Measurements from ENCODE around the gene UGT1A4.

DNA sequence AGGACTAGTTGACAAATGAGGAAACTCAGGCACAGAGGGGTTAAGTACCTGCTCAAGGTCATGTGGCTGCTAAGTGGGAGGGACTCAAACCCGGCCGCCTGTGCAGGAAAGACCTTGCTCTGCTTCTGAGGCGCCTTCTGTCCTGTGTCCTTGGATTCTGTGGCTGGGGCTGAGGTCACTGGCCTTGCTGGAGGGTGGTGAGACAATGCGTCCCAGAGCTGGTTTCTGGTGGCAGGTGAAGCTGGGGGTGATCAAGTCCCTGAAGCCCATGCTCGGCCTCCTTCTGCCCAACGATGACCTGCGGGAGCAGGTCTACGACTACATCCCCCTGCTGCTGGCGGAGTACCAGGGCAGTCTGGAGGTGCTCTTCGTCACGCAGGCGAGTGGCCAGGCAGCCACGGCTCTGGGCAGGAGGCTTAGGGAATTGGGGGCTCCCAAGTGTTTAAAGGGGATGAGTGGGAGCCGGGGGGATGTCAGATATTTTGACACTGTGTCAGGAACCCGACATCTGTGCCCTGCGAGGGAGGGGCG, 75.7 kb downstream of the UGT1A4 start:
- TF ChIP-seq, protein P1, sequence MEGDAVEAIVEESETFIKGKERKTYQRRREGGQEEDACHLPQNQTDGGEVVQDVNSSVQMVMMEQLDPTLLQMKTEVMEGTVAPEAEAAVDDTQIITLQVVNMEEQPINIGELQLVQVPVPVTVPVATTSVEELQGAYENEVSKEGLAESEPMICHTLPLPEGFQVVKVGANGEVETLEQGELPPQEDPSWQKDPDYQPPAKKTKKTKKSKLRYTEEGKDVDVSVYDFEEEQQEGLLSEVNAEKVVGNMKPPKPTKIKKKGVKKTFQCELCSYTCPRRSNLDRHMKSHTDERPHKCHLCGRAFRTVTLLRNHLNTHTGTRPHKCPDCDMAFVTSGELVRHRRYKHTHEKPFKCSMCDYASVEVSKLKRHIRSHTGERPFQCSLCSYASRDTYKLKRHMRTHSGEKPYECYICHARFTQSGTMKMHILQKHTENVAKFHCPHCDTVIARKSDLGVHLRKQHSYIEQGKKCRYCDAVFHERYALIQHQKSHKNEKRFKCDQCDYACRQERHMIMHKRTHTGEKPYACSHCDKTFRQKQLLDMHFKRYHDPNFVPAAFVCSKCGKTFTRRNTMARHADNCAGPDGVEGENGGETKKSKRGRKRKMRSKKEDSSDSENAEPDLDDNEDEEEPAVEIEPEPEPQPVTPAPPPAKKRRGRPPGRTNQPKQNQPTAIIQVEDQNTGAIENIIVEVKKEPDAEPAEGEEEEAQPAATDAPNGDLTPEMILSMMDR (IDR thresholded peaks at IDR 0.05): no peak
- TF ChIP-seq POLR2A (IDR thresholded peaks at IDR 0.05): no peak
